Caco-2 (cell line): ENCODE data around the gene CBX4. TPM values are rescaled to one million over a fixed set of nuclear protein-coding genes. Genes with fewer than 3 reads are reported as not detected.

Experiments used
- BruUV-seq: library from RNA; stranded (reverse); fragments of 400-500 nt; replicated peaks from 2 replicates; lab custom pipeline; 2021; lab: Mats Ljungman, UMichigan
- CTCF ChIA-PET: fragments of 300-600 bp; sonication (Branson Sonifier 250); formaldehyde crosslinking; loops from one replicate; lab custom pipeline; 2022; ENCODE audit warnings: antibody characterized with exemption; lab: Charles Lee
- POLR2A ChIA-PET: fragments of 300-600 bp; sonication (Branson Sonifier 250); formaldehyde crosslinking; loops from one replicate; lab custom pipeline; 2022; ENCODE audit warnings: antibody characterized with exemption; lab: Charles Lee
- DNase-seq, 2 experiments: peaks; one replicate each; pipeline versions ENCODE4 v3.0.0 to v3.0.0-alpha.2; 2020 to 2022
- H3K27me3 ChIP-seq: replicated peaks from 2 replicates; pipeline ENCODE4 v1.6.0; 2011; ENCODE audit warnings: low read length; ENCODE audit not compliant: control insufficient read depth, insufficient read depth
- H3K36me3 ChIP-seq: 2 replicates; pipeline ENCODE4 v1.5.1; 2011; ENCODE audit warnings: low read length; ENCODE audit not compliant: control insufficient read depth, insufficient read depth
- H3K4me1 ChIP-seq: fragments of 250-450 bp; sonication (Bioruptor Pico); 2 replicates; pipeline ENCODE4 v1.5.1; 2020; ENCODE audit warnings: mild to moderate bottlenecking
- H3K4me3 ChIP-seq: 2 replicates; pipeline ENCODE4 v1.5.1; 2011; ENCODE audit warnings: low read depth, mild to moderate bottlenecking, control low read depth, low read length
- H3K9me3 ChIP-seq: fragments of 250-450 bp; sonication (Bioruptor Pico); 2 replicates; pipeline ENCODE4 v1.5.1; 2020; ENCODE audit warnings: mild to moderate bottlenecking, moderate library complexity
- H3K27ac Mint-ChIP-seq: one replicate; pipeline ENCODE4 v1.8.0; 2022; ENCODE audit warnings: mixed read lengths; ENCODE audit not compliant: unreplicated experiment
- H3K27me3 Mint-ChIP-seq: one replicate; pipeline ENCODE4 v1.8.0; 2022; ENCODE audit warnings: mixed read lengths; ENCODE audit not compliant: insufficient read depth, unreplicated experiment
- H3K36me3 Mint-ChIP-seq: one replicate; pipeline ENCODE4 v1.8.0; 2022; ENCODE audit warnings: mild to moderate bottlenecking, mixed read lengths; ENCODE audit not compliant: insufficient read depth, unreplicated experiment
- H3K4me1 Mint-ChIP-seq: one replicate; pipeline ENCODE4 v1.8.0; 2022; ENCODE audit warnings: low read depth, mixed read lengths; ENCODE audit not compliant: unreplicated experiment
- H3K4me3 Mint-ChIP-seq: one replicate; pipeline ENCODE4 v1.8.0; 2022; ENCODE audit warnings: mild to moderate bottlenecking, moderate library complexity, mixed read lengths; ENCODE audit not compliant: unreplicated experiment
- H3K9me3 Mint-ChIP-seq: one replicate; pipeline ENCODE4 v1.8.0; 2022; ENCODE audit warnings: mixed read lengths; ENCODE audit not compliant: unreplicated experiment
- intact Hi-C: fragments of 100-400 bp; cut with micrococcal nuclease; formaldehyde crosslinking; loops from one replicate; pipeline ENCODE4 v1.10.0; 2022; ENCODE audit not compliant: unreplicated experiment
- total RNA-seq: library from RNA; stranded (reverse); gene quantifications from 2 replicates; pipeline ENCODE4 v1.2.3, GENCODE V29; 2022
- TF ChIP-seq, protein P1 (sequence below), 2 experiments: fragments of 200-600 bp in 1 of 2; IDR thresholded peaks; 1 replicate in 1 of 2; 2 replicates in 1 of 2; pipeline versions ENCODE4 v1.5.1 to v1.8.0; 2011 to 2022; ENCODE audit warnings: antibody characterized with exemption in 1 of 2, control low read depth in 1 of 2, inconsistent platforms in 1 of 2, low read depth in 1 of 2, low read length in 1 of 2, mild to moderate bottlenecking in 1 of 2, moderate library complexity in 1 of 2; ENCODE audit not compliant: insufficient read depth in 1 of 2, severe bottlenecking in 1 of 2, unreplicated experiment in 1 of 2

The CBX4 gene
- total RNA-seq, 1 experiment from 2014 or later, result 114 TPM

DNA sequence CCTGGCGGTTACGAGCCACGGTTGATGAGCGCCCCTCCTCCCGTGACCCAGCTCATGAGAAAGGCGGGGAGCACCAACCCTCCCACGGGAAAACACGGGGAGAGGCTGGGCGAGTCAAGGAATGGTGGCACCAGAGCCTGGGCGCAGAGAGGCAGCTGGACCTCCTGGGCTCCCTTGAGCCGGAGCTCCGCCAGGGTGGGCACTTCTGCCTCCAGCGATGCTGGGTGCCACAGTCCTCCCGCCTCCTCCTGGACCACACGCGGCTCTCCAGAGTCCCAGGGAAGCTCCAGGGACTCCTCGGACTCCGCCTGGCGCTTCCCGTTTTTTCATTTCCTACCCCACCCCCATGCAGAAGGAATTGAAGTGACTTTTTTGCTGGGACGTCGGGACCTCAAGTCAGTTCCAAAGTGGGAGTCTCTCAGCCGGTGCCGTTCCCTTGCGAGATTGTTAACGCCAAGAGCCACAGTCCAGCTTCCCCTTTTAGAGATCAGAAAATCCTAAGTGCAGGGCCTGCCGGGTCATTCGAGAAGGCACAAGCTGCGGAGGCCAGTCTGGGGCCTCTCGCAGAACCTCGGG, 35.7 kb downstream of the CBX4 start:
- TSS peak; percentile 21 for BruUV-seq
- no peaks in the 10 kb centered on the region for H3K9me3 Mint-ChIP-seq
- H3K36me3 Mint-ChIP-seq, result peaks cover 11% of the 10 kb centered on the region
- peak overlapping the region; percentile 51 for H3K27ac Mint-ChIP-seq
- Histone ChIP-seq H3K9me3 (no peaks in the 10 kb centered on the region), H3K36me3 (no peaks in the 10 kb centered on the region), H3K4me3 (peak overlapping the region; percentile 61), H3K4me1 (peaks cover 26% of the 10 kb centered on the region), H3K27me3 (no peaks in the 10 kb centered on the region)
- DNase-seq, result no peak
- ChIA-PET POLR2A (interaction anchor here (0.8 to 1.4 kb wide), 3 partner anchors 35 to 190 kb away, joined by 3 to 7 read pairs (median 5); partner anchors contain the start of gene CBX4), CTCF (interaction anchor here (0.7 to 1.5 kb wide), 4 partner anchors 58 to 113 kb away, joined by 3 to 5 read pairs (median 4); no protein-coding TSS in a partner anchor)
- peaks cover 23% of the 10 kb centered on the region for H3K4me1 Mint-ChIP-seq
- H3K4me3 Mint-ChIP-seq, result peak overlapping the region; percentile 84
- TF ChIP-seq, protein P1, sequence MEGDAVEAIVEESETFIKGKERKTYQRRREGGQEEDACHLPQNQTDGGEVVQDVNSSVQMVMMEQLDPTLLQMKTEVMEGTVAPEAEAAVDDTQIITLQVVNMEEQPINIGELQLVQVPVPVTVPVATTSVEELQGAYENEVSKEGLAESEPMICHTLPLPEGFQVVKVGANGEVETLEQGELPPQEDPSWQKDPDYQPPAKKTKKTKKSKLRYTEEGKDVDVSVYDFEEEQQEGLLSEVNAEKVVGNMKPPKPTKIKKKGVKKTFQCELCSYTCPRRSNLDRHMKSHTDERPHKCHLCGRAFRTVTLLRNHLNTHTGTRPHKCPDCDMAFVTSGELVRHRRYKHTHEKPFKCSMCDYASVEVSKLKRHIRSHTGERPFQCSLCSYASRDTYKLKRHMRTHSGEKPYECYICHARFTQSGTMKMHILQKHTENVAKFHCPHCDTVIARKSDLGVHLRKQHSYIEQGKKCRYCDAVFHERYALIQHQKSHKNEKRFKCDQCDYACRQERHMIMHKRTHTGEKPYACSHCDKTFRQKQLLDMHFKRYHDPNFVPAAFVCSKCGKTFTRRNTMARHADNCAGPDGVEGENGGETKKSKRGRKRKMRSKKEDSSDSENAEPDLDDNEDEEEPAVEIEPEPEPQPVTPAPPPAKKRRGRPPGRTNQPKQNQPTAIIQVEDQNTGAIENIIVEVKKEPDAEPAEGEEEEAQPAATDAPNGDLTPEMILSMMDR (IDR thresholded peaks at IDR 0.05; ENCODE audit: insufficient read depth in 1 of 2, low read depth in 1 of 2, low read length in 1 of 2, severe bottlenecking in 1 of 2, unreplicated experiment in 1 of 2), result no peak
- H3K27me3 Mint-ChIP-seq, result no peaks in the 10 kb centered on the region
- intact Hi-C loops, result loop anchor here (5.0 kb wide), 1 partner anchor 34 kb away; the partner anchor contains the start of gene CBX4

DNA sequence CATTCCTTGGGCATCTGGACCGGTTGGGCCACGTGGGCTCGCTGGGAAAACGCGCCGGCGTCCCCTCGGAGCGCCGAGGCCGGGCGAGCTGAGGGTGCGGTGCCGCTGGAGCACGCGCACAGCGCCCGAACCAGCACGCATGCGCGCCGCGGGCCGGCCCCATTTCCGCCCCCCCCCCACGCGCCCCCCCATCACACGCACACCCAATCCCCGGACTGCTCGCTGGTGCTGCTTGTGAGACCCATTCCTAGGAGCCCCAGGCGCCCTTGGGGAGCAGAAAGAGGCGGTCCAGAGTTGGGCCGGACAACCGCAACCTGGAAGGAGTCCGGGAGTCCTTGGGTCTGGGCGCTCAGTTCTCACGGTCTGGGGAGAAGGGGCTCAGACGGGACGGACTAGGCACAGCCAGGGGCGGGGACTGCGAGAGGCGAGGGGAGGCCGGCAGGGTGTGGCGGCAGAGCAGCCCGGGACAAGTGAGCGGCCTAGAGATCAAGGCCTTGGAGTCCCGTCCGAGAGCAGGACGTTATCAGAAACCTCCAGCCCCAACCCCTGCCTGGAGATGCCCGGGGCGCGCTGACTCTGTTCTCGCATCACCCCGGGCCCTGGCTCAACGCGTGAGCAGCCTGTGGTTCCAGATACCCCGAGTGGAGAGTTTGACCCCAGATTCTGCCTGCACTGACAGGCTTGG, 36.4 kb downstream of the CBX4 start:
- Mint-ChIP-seq H3K36me3 (peaks cover 11% of the 10 kb centered on the region), H3K9me3 (no peaks in the 10 kb centered on the region), H3K27ac (peak overlapping the region; percentile 51), H3K4me1 (peaks cover 23% of the 10 kb centered on the region), H3K27me3 (no peaks in the 10 kb centered on the region), H3K4me3 (peak overlapping the region; percentile 84)
- Histone ChIP-seq H3K4me3 (no peak overlapping the region), H3K9me3 (no peaks in the 10 kb centered on the region), H3K27me3 (no peaks in the 10 kb centered on the region), H3K4me1 (peaks cover 32% of the 10 kb centered on the region), H3K36me3 (no peaks in the 10 kb centered on the region)
- no peak for DNase-seq
- intact Hi-C loops, result loop anchor here (5.0 kb wide), 1 partner anchor 34 kb away; the partner anchor contains the start of gene CBX4
- BruUV-seq, result no TSS peak
- POLR2A ChIA-PET, result interaction anchor here (1.4 kb wide), 2 partner anchors 36 to 38 kb away, joined by 3 to 5 read pairs; partner anchors contain the start of gene CBX4
- TF ChIP-seq, protein P1 (IDR thresholded peaks at IDR 0.05; ENCODE audit: insufficient read depth in 1 of 2, low read depth in 1 of 2, low read length in 1 of 2, severe bottlenecking in 1 of 2, unreplicated experiment in 1 of 2), result no peak
- CTCF ChIA-PET, result interaction anchor here (0.7 to 1.5 kb wide), 3 partner anchors 57 to 62 kb away, joined by 3 to 5 read pairs (median 4); no protein-coding TSS in a partner anchor

- TSS peak; percentile 14 for BruUV-seq
- TF ChIP-seq, protein P1 (IDR thresholded peaks at IDR 0.05; ENCODE audit: insufficient read depth in 1 of 2, low read depth in 1 of 2, low read length in 1 of 2, severe bottlenecking in 1 of 2, unreplicated experiment in 1 of 2), result no peak
- no peak overlapping the region for H3K27ac Mint-ChIP-seq
- H3K36me3 Mint-ChIP-seq, result peaks cover 14% of the 10 kb centered on the region
- H3K9me3 Mint-ChIP-seq, result no peaks in the 10 kb centered on the region
- Histone ChIP-seq H3K4me1 (peaks cover 33% of the 10 kb centered on the region), H3K36me3 (no peaks in the 10 kb centered on the region), H3K9me3 (no peaks in the 10 kb centered on the region), H3K27me3 (no peaks in the 10 kb centered on the region), H3K4me3 (no peak overlapping the region; the same call in 1 of the 2 replicates)
- intact Hi-C loops, result loop anchor here (5.0 kb wide), 1 partner anchor 35 kb away; the partner anchor contains the start of gene CBX4
- no peaks in the 10 kb centered on the region for H3K27me3 Mint-ChIP-seq
- peak overlapping the region; percentile 75 for H3K4me3 Mint-ChIP-seq
- ChIA-PET POLR2A (interaction anchor here (0.7 to 1.3 kb wide), 4 partner anchors 8 to 190 kb away, joined by 3 to 6 read pairs (median 4); no protein-coding TSS in a partner anchor), CTCF (interaction anchor here (0.7 to 1.6 kb wide), 5 partner anchors 8 to 80 kb away, joined by 4 to 6 read pairs (median 4); partner anchors contain the start of gene CBX4)
- peaks cover 23% of the 10 kb centered on the region for H3K4me1 Mint-ChIP-seq
- no peak for DNase-seq
Measured at GRCh38 chr17:79802039-79802735, 37.1 kb downstream of the CBX4 start.
